HepG2 (cell line): ENCODE data around the gene PSENEN. TPM values are rescaled to one million over a fixed set of nuclear protein-coding genes. Genes with fewer than 3 reads are reported as not detected.
A peak's percentile ranks its signal among the peaks of the same experiment; 100 is the strongest.

ENCODE experiments used
- ARID3A ChIP-seq: IDR thresholded peaks from 2 replicates; pipeline ENCODE4 v1.6.1; 2012; ENCODE audit warnings: low read depth, low read length, improper control_type of control experiment
- ETS1 ChIP-seq: sonication (generic); formaldehyde crosslinking; IDR thresholded peaks from 2 replicates; pipeline ENCODE4 v1.4.0; 2020; ENCODE audit warnings: missing genetic modification reagents
- KDM3A ChIP-seq: IDR thresholded peaks from 2 replicates; pipeline ENCODE4 v1.6.1; 2018; ENCODE audit warnings: low read depth, missing compliant biosample characterization
- PAWR ChIP-seq: sonication (generic); formaldehyde crosslinking; IDR thresholded peaks from 2 replicates; pipeline ENCODE4 v1.4.0; 2020; ENCODE audit warnings: missing genetic modification reagents, mild to moderate bottlenecking, borderline replicate concordance
- RBM39 ChIP-seq: fragments of 200-400 bp; formaldehyde crosslinking; IDR thresholded peaks from one replicate; pipeline ENCODE4 v1.6.1; 2018; ENCODE audit warnings: antibody characterized with exemption, mild to moderate bottlenecking, low read depth, low read length; ENCODE audit not compliant: poor library complexity, severe bottlenecking
- SUZ12 ChIP-seq: fragments of 150-350 bp; IDR thresholded peaks from 2 replicates; pipeline ENCODE4 v1.6.1; 2014; ENCODE audit warnings: low read depth, low read length
- TFDP1 ChIP-seq: IDR thresholded peaks from 2 replicates; pipeline ENCODE4 v1.6.1; 2016; ENCODE audit warnings: missing compliant biosample characterization, missing genetic modification reagents, borderline replicate concordance
- YEATS4 ChIP-seq: sonication (generic); formaldehyde crosslinking; IDR thresholded peaks from 2 replicates; pipeline ENCODE4 v1.4.0; 2020; ENCODE audit warnings: missing genetic modification reagents, borderline replicate concordance
- ZNF274 ChIP-seq: sonication (generic); formaldehyde crosslinking; IDR thresholded peaks from 2 replicates; pipeline ENCODE4 v1.5.1; 2020; ENCODE audit warnings: mild to moderate bottlenecking, missing genetic modification reagents
- ZNF501 ChIP-seq: sonication (generic); formaldehyde crosslinking; IDR thresholded peaks from 2 replicates; pipeline ENCODE4 v1.5.1; 2020; ENCODE audit warnings: mild to moderate bottlenecking, moderate library complexity, missing genetic modification reagents
- ZNF510 ChIP-seq: sonication (generic); formaldehyde crosslinking; IDR thresholded peaks from 2 replicates; pipeline ENCODE4 v1.4.0; 2020; ENCODE audit warnings: low read depth, mild to moderate bottlenecking, missing genetic modification reagents
- ZNF574 ChIP-seq: sonication (generic); formaldehyde crosslinking; IDR thresholded peaks from 2 replicates; pipeline ENCODE4 v1.4.0; 2020; ENCODE audit warnings: missing genetic modification reagents
- ZNF609 ChIP-seq: sonication (generic); formaldehyde crosslinking; IDR thresholded peaks from 2 replicates; pipeline ENCODE4 v1.4.0; 2020; ENCODE audit warnings: mild to moderate bottlenecking, missing genetic modification reagents, borderline replicate concordance
- ZNF644 ChIP-seq: IDR thresholded peaks from 2 replicates; pipeline ENCODE4 v1.6.1; 2016; ENCODE audit warnings: low read depth
- polyA plus RNA-seq, 8 experiments: library from polyadenylated mRNA; depleted of rRNA in 3 of 8; stranded (reverse) in 7 of 8; unstranded in 1 of 8; fragments of >200 nt; fragmentation: Illumina TruSeq in 4 of 8; extraction: Trizol in 4 of 8; gene quantifications; 2 replicates each; pipeline versions ENCODE4 v1.2.1 to v1.2.3, GENCODE V29; 2011 to 2016; ENCODE audit warnings: low read depth in 4 of 8, missing spikeins in 1 of 8, mixed read lengths in 1 of 8; ENCODE audit not compliant: insufficient read depth in 1 of 8
- total RNA-seq, 5 experiments: library from RNA; depleted of rRNA; stranded (reverse); fragments of >200 nt; fragmentation: Illumina TruSeq; extraction: Trizol; gene quantifications; 2 replicates each; pipeline ENCODE4 v1.2.3, GENCODE V29; 2016; ENCODE audit warnings: low read depth in 1 of 5

PSENEN gene
- total and polyA plus RNA-seq, 2 of the 13 experiments (the other 11 are each of a cell fraction or from before 2014, with no cell fraction given): 16.9 to 34.2 TPM

DNA sequence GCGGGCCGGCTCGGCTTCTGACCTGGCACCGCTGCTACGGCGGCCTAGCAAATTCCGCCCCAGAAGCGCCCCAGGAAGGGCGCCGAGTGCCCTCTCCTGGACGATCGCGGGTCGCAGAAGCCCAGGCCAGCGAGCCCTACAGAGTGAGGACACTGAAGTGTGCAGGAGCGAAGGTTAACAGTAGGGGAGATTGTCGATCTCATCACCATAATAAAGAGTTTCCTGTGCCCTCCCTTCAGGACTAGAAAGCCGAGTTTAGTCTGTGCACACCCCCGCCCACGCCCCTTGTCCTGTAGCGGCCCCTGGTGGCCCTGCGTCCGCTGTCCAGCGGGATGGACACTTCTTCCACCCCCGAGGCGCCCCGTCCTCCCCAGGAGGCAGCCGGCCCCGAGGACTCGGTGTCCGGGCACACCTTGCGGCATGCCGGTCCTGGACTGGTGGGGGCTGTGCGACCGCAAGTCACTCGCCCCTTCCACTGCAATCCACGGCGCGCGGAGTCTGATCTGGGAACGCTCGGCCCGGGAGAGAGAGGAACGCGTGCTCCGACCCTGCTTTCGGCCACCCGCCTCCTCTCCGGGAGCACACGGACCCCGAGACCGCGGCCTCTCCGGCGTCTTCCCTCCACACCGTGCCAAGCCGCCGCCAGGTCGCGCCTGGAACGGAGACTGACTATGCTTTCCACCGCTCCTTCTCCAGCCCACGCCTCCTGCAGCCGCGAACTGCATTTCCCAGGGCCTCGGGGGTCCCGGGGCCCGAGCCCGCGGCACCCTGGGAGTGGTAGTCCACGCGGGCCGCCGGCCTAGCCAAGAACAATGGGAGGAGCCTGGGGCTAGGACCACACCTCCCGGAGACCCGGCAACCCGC lies 28.4 kb upstream of the PSENEN start (continued):
- TF ChIP-seq ZNF644 (CRISPR knock-in tag) (peak; percentile 45; the same call in 1 of the 2 replicates), ZNF609 (CRISPR knock-in tag) (peak; percentile 36; the same call in 1 of the 2 replicates), RBM39 (no peak), ARID3A (peak; percentile 56; the same call in 1 of the 2 replicates), TFDP1 (CRISPR knock-in tag) (no peak; the same call in 1 of the 2 replicates), ETS1 (CRISPR knock-in tag) (0 out of 2 replicates have a peak, but pooled peaks have one; percentile 35), ZNF274 (CRISPR knock-in tag) (0 out of 2 replicates have a peak, but pooled peaks have one; percentile 32), PAWR (CRISPR knock-in tag) (0 out of 2 replicates have a peak, but pooled peaks have one; percentile 55), ZNF574 (CRISPR knock-in tag) (peak; percentile 93), ZNF501 (peak; percentile 86), KDM3A (CRISPR knock-in tag) (peak; percentile 22; the same call in 1 of the 2 replicates), YEATS4 (peak; percentile 49), ZNF510 (CRISPR knock-in tag) (peak; percentile 22; the same call in 1 of the 2 replicates), SUZ12 (peak; percentile 78)
